ENCODE results near the gene PACRG. TPM values are rescaled to one million over a fixed set of nuclear protein-coding genes. Genes with fewer than 3 reads are reported as not detected.

The PACRG gene
- total and polyA plus RNA-seq, 2 donors from 2014 or later, result 7.4 to 20.0 TPM

GRCh38 chr6:163226181-163226835, 498.5 kb downstream of the PACRG start:
- H3K27ac ChIP-seq (ENCODE audit: low read depth in 2 of 2, low read length in 2 of 2), result no peak overlapping the region
- no peak for FAIRE-seq
- intact Hi-C loops (cut with DNase I), result no loop called here

GRCh38 chr6:163226836-163227485, 499.2 kb downstream of the PACRG start:
- DNase-seq, result no peak
- FAIRE-seq, result no peak

More at GRCh38 chr6:163226181-163226835, 498.5 kb downstream of the PACRG start:
- H3K4me1 ChIP-seq (ENCODE audit: control insufficient read depth in 2 of 3, insufficient read depth in 2 of 3, low read depth in 1 of 3, low read length in 3 of 3), result no peaks in the 10 kb centered on the region
- no peak for TF ChIP-seq CTCF (IDR thresholded peaks at IDR 0.05; ENCODE audit: borderline replicate concordance, extremely low read depth, insufficient read depth)
- H3K27me3 ChIP-seq (ENCODE audit: control insufficient read depth, insufficient read depth, low read length), result no peaks in the 10 kb centered on the region
- H3K4me3 ChIP-seq (ENCODE audit: low read length in 3 of 3), result no peak overlapping the region
- H3K9me3 ChIP-seq (ENCODE audit: control insufficient read depth in 2 of 3, insufficient read depth in 1 of 3, low read length in 3 of 3), result no peaks in the 10 kb centered on the region
- H3K9ac ChIP-seq (ENCODE audit: low read length in 3 of 3), result no peak overlapping the region
- H3K36me3 ChIP-seq (ENCODE audit: control insufficient read depth in 2 of 3, insufficient read depth in 3 of 3, low read length in 3 of 3), result no peaks in the 10 kb centered on the region
- no peak for DNase-seq

DNA sequence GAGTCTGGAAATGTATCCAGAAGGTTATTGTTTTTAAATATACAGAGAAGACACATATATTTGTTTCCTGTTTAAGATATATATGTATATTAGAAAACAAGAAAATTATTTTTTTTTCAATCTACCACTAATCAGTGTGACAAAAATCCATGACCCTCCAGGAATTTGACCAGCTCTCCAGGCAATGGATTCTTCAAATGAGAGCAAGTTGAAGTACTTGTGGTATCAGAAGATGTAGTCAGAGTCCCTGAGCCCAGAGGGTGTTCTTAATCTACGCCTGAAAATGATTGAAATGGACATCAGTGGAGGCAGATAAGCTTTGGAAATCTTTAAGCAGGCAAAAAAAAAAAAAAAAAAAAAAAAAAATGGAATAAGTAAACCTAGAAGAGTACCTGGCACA, 500.3 kb downstream of the PACRG start:
- Histone ChIP-seq H3K27ac (ENCODE audit: low read depth in 2 of 2, low read length in 2 of 2) (no peak overlapping the region), H3K27me3 (ENCODE audit: control insufficient read depth, insufficient read depth, low read length) (no peaks in the 10 kb centered on the region), H3K36me3 (ENCODE audit: control insufficient read depth in 2 of 3, insufficient read depth in 3 of 3, low read length in 3 of 3) (no peaks in the 10 kb centered on the region), H3K9me3 (ENCODE audit: control insufficient read depth in 2 of 3, insufficient read depth in 1 of 3, low read length in 3 of 3) (no peaks in the 10 kb centered on the region), H3K9ac (ENCODE audit: low read length in 3 of 3) (no peak overlapping the region), H3K4me3 (ENCODE audit: low read length in 3 of 3) (no peak overlapping the region), H3K4me1 (ENCODE audit: control insufficient read depth in 2 of 3, insufficient read depth in 2 of 3, low read depth in 1 of 3, low read length in 3 of 3) (no peaks in the 10 kb centered on the region)
- intact Hi-C loops (cut with DNase I), result no loop called here
- DNase-seq (no peak), FAIRE-seq (no peak)
- no peak for TF ChIP-seq CTCF (IDR thresholded peaks at IDR 0.05; ENCODE audit: borderline replicate concordance, extremely low read depth, insufficient read depth)

More at GRCh38 chr6:163226836-163227485, 499.2 kb downstream of the PACRG start:
- Histone ChIP-seq H3K9ac (ENCODE audit: low read length in 3 of 3) (no peak overlapping the region), H3K4me3 (ENCODE audit: low read length in 3 of 3) (no peak overlapping the region), H3K27ac (ENCODE audit: low read depth in 2 of 2, low read length in 2 of 2) (no peak overlapping the region), H3K27me3 (ENCODE audit: control insufficient read depth, insufficient read depth, low read length) (no peaks in the 10 kb centered on the region), H3K9me3 (ENCODE audit: control insufficient read depth in 2 of 3, insufficient read depth in 1 of 3, low read length in 3 of 3) (no peaks in the 10 kb centered on the region), H3K36me3 (ENCODE audit: control insufficient read depth in 2 of 3, insufficient read depth in 3 of 3, low read length in 3 of 3) (no peaks in the 10 kb centered on the region), H3K4me1 (ENCODE audit: control insufficient read depth in 2 of 3, insufficient read depth in 2 of 3, low read depth in 1 of 3, low read length in 3 of 3) (no peaks in the 10 kb centered on the region)
- intact Hi-C loops (cut with DNase I), result no loop called here
- no peak for TF ChIP-seq CTCF (IDR thresholded peaks at IDR 0.05; ENCODE audit: borderline replicate concordance, extremely low read depth, insufficient read depth)

Measured in kidney (tissue), 14 donors.